Measurements from ENCODE around the gene DNASE1L1.

Gene DNASE1L1

DNA sequence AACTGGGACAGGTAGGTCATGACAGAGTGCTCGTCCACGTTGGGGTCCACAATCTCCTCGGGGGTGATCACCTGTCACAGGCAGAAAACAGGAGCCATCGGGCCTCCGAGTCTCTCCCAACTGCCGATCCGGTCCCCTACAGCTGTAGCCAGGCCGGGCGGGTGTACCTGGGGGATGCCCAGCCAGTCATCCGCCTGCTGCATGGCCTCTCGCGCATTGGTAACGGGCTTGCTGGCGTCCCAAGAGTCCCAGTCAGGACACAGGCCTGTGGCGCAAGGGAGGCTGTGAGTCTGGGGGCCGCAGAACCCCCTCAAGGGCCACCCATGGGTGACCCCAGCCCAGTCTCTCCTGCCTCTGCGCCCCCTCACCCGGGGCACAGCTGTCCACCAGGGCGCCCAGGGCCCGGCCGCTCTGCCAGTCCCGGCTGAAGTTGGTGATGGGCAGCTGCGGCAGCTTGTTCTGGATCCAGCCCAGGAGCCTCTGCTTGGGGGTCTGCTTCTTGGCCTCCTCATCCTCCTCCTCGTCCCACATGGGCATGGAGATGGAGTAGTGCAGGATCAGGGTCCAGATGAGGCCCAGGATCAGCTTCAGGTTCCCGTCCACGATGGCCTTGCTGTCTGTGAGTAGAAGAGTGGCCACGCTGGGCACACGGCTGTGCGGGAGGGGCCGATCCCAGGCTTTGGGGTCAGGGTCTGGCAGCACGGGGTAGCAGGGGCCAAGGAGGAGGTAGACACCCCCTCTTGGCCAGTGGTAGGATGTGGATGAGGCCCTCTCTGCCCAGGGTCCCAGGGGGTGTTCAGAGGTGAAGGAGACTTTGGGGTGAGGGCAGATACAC lies 41.4 kb downstream of the DNASE1L1 start:
- DNase-seq (ENCODE audit: low read depth in 2 of 2), result no peak

DNA sequence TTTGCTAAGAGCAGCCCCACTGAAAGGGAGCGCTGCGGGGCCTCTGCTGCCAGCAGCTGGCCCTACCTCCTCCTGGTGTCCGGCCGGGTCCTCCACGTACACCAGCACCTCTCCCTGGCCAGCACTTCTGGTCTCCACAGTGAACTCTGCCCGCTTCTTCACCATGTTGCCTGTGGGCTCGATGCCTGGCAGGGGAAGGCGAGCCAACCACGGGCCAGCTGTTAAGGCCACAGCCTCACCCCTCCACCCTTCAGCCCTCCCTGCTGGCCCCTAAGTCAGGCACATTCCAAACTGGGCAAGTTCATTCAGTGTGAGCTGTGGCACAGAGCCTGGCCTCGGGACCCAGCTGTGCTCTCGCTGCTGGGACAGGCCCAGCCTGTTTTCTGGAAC lies 42.4 kb downstream of the DNASE1L1 start:
- no peak for DNase-seq (ENCODE audit: low read depth in 2 of 2)

DNA sequence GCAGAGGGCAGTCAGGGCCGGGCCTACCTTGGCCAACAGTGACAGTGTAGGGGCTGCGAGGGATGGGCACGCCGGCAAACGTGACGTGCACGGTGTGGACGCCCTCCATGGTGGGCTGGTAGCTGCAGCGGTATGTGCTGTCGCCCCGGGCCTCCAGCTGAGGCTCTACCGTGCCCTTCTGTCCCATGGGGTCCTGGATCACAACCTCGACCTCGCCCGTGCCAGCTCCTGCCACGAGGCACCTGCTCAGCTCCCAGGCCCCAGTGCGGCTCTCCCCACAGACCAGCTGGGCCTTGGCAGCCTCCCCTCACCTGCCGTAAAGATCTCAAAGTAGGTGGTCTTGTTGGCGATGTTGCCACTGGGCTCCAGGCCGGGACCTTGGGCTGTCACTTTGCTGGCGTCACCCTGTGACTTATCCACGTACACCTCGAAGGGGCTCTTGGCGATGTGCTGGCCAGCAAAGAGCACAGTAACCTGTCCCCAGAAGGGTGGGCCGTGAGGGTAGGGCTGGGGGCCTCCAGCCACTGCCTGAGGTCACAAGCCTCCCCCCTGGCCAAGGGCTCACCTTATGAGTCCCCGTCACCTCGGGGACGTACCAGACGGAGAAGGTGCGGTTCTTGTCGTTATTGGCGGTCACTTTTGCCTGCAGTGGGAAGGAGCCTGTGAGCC lies 42.9 kb downstream of the DNASE1L1 start:
- DNase-seq (ENCODE audit: low read depth in 2 of 2), result no peak

DNA sequence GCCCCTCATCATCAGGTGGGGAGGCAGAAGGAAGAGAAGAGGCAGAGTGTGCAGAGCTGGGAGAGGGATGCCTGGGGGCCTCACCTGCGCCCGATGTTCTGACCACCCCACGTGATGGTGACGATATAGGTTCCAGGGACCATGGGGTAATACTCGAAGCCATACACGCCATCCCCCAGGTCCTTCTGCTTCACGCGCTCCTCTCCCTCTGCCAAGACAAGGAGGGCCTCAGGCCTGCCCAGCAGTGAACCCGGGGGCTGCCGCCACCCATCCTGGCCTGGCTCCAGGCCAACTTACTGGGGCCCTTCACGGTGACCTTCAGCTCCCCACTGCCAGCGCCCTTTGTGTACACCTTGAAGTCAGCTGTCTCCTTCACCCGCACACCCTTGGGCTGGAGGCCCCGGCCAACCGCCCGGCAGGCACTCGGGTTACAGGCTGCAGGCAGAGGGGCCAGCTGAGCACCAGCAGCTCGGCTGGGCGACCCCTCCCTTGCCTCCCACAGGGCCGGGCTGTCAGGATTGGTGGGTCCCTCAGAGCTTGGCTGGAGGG lies 43.9 kb downstream of the DNASE1L1 start:
- DNase-seq (ENCODE audit: low read depth in 2 of 2), result no peak

DNA sequence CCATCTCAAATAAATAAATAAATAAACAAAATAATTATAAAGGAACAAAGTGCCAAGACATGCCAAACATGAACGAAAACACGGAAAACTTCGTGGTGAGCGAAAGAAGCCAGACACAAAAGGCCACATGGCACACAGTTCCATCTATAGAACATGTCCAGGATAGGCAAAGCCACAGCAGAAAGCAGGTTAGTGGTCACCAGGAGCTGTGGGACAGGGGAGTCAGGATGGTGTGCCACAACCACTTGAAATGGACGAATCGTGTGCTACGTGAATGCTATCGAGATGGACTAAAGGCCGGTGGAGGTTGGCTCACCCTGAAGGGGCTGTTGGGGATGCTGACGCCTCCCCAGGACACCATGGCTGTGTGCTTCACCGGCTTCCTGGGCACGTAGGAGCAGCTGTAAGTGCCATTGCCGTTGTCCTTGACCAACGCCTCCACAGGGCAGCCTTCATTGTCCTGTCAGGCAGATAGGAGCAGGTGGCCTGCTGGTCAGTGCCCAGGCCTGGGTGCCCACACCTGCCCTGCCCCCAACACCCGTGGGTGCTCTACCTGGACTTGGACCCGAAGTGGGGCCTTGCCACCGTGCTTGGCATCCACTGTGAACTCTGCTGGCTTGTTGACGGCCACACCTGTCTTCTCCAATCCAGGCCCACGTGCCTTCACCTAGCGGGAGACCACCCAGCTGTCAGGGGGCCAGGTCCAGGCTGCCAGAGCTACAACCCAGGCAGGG lies 45.2 kb downstream of the DNASE1L1 start:
- DNase-seq (ENCODE audit: low read depth in 2 of 2), result no peak

DNA sequence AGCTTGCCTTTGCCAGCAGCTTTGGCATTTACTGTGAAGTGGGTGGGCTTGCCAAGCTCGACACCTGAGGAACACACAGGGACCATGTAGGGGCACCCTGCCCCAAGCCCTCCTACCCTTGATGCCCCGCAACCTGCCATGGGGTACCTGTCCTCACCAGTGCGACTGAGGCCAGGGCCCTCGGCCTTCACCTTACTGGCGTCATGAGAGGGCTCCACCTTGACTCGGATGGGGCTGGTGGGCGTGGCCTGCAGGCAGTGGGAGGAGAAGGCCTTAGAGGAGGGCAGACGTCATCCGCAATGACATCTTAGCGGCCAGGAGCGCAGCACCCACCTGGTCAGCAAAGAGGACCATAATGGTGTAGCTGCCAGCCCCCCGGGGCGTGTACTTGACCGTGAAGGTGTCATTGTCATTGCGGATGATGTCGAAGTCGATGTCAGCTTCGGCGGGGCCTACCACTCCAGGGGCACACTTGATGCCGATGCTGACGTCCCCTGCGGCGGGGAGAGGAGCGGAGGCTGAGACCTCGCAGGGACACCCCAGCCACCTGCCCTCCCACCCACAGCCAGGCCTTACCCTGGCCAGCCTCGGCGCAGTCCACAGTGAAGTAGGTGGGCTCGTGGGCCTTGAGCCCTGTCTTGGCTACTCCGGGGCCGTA lies 46.8 kb downstream of the DNASE1L1 start:
- no peak for DNase-seq (ENCODE audit: low read depth in 2 of 2)

DNA sequence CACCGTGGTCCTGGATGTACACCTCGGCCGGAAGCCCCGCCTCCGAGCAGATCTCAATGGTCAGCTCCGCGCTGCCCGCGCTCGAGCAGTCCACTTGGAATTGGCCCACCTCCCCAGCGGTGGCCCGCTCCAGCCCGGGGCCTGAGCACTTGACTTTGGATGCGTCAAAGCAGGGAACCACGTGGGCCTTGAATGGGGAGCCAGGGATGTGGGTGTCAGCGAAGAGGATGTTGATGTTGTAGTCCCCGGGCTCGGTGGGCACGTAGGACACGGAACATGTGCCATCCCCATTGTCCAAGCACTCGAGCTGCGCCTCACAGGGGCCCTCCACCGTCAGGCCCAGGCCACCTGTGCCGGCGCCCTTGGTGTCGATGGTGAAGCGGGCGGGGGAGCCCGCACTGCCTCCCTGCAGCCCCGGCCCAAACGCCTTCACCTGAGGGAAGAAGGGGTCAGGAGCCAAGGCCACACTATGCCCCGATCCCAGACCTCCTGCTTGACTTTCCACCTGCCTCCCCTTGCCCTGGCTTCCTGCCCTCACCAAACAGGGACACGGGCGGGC lies 48.8 kb downstream of the DNASE1L1 start:
- no peak for DNase-seq (ENCODE audit: low read depth in 2 of 2)

DNA sequence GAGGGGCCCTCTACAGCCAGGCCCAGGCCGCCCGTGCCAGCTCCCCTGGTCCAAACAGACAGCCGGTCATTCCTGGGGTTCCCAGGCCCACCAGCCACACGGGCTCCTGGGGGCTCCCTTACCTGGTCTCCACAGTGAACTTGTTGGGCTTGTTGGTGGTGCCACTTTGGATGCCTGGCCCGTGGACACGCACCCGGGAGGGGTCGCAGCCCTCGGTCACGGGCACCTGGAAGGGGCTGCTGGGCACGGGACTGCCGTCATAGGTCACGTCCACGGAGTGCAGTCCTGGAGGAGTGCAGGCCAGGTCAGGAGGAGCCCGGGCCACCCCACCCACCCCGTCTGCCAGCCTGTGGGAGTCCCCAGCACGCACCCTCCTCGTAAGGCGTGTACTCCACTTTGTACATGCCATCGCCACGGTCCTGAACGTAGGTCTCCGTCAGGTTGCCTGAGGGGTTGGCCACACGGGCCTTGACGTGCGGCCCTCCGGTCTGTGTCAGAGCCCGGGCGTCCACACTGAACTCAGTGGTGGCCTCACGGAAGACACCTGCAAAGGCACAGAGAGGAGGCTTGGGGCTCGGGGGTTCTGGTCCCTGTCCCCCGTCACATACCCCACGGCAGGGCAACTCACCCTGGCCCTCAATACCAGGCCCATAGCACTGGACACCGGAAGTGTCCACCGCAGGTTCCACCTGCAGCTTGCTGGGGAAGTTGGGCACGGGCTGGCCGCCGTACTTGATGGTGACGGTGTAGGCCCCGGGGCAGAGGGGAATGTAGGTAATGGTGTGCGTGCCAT lies 49.5 kb downstream of the DNASE1L1 start:
- no peak for DNase-seq (ENCODE audit: low read depth in 2 of 2)

DNA sequence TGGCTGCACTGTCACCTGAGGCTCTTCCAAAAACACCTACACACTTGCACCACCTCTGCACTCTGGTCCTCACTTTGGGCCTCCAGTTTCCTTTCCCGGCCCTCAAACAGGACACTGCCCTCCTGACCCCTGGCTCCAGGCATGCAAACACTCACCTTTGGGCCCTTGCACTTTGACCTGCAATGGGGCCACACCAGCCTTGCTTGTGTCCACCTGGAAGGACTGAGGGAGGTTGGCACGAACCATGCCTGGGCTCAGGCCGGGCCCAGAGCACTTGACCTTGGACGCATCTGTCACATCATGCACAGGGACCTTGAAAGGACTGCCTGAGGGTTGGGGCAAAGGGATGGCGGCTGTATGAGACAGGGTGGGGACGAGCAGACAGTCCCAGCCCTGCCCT lies 50.2 kb downstream of the DNASE1L1 start:
- DNase-seq (ENCODE audit: low read depth in 2 of 2), result no peak

DNA sequence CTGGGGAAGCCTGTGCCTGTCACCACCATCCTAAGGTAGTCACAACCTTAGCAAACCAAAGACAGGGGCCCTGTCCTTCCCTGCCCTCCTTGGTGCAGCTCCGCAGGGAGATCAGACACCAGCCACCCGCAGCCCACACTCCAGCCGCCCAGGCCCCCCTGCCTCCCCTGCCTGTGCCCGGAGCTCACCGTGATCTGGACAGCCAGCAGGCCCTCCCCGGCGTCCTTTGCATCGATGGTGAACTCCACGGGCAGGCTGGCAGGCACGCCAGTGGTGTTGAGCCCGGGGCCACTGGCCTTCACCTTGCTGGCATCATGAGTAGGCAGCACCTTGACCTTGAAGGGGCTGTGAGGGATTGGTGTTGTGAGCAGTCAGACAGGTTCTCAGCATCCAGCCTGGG lies 51.0 kb downstream of the DNASE1L1 start:
- DNase-seq (ENCODE audit: low read depth in 2 of 2), result no peak

DNA sequence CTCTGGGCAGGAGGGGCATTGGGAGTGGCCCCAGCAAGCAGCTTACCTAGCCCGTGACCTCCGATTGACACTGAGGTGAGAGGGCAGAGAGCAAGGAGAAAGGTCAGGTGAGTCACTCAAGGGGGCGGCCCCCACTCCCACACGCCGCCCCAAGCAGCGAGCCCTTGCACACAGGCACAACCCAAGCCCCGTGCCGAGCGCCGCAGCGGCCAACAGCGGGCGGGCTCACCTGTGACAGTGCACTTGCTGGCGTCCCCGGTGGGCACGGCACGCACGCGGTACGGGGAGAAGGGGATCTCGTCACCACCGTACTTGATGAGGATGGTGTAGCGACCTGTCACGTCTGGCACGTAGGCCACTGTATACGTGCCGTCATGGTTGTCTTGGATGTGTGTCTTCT lies 51.8 kb downstream of the DNASE1L1 start:
- no peak for DNase-seq (ENCODE audit: low read depth in 2 of 2)

DNA sequence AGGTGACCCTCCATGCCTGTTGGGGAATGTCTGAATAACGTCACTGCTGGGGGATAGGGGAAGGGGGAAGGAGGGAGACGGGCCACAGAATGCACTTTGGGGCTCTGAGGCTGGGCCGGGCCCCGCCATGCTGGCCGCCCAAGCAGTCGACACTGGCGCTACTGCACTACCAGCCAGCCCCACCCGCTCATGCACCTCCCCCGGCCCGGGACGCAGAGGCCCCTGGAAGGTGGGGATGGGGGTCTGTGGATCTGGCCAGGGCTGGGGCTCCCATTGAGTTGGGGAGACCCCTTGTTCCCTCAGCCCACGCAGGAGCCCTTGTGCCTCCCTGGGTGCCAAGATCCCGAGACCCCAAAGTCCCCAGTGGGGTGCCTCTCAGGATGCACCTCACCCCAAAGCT lies 52.5 kb downstream of the DNASE1L1 start:
- DNase-seq (ENCODE audit: low read depth in 2 of 2), result no peak

DNA sequence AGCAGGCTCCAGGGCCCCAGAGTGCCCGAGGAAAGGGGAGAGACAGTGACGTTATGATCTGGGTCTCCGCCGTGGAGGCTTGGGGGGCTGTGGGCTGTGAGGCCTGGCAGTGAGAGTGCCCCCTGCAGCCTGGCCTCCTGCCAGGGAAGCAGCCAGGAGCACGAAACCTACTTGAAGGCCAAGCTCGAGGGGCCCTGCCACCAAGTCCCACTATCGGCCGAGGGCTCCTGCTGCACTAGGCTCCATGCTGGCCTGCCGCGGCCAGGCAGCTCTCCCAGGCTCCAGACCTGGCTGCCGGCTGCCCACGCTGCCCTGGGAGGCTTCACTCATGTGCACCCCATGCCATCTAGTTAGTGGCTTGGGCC lies 53.3 kb downstream of the DNASE1L1 start:
- no peak for DNase-seq (ENCODE audit: low read depth in 2 of 2)

DNA sequence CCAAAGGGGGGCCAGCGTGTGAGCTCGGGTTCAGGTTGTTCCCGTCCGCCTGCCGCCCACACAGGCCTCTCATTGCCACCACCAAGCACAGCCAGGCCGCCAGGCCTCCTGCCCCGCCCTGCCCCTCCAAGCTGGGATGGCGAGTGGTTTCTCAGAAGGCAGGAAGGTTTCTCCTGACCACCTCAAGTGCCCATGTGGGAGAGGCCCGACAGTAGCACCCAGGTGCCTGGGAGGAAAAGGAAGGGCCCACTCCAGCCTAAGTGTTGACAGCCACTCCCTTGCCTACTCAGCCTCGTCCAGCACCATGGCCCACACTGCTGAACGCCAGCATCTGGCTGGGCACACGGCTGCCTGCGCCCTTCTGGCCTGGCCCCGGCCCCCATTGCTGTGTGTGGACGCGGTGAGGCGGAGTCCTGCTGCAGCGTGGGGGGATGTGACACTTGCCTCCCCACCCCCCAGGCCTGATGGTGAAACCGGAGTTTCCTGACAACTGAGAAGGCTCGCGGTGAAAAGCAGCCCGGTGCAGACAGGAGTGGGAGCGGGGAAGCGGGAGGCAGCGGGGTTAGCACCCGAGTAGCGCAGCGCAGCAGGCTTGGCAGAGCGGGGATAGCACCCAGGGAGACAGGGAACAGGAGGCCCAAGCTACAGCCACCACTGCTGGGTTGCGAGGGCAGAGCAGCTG lies 53.8 kb downstream of the DNASE1L1 start:
- DNase-seq (ENCODE audit: low read depth in 2 of 2), result no peak

DNA sequence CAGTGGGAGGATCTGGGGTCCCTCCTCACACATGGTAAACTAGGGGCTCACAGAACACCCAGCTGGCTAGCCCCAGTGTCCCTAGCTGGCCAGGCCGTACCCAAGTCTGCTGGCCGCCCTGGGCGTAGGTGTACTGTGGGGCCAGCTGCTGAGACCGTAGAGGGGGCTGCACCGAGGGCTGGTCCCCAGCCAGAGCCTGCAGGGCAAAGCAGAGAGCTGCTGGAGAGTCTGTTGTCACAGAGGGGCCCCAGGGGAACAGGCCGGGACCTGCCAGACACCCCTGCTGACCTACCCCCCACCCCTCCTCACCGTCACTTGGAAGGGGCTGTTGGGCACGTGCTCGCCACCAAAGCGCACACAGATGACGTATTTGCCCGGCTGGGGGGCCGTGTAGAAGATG lies 54.5 kb downstream of the DNASE1L1 start:
- DNase-seq (ENCODE audit: low read depth in 2 of 2), result no peak

DNA sequence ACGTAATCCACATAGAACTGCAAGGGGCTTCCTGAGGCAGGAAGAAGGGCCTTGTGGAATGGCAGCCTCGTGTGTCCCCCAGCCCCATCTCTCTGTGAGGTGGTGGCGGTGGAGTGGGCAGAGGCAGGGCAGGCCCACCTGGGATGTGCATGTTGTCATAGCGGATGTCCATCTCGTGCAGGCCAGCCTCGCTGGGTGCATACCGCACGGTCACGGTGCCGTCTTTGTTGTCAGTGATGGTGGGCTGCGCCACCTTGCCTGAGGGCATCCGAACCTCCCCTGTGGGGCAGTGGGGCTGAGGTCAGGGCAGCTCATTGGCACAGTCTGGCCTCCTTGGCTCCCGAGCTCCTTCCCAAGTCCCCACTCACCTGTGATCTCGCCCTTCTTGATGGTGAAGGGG lies 55.0 kb downstream of the DNASE1L1 start:
- no peak for DNase-seq (ENCODE audit: low read depth in 2 of 2)

DNA sequence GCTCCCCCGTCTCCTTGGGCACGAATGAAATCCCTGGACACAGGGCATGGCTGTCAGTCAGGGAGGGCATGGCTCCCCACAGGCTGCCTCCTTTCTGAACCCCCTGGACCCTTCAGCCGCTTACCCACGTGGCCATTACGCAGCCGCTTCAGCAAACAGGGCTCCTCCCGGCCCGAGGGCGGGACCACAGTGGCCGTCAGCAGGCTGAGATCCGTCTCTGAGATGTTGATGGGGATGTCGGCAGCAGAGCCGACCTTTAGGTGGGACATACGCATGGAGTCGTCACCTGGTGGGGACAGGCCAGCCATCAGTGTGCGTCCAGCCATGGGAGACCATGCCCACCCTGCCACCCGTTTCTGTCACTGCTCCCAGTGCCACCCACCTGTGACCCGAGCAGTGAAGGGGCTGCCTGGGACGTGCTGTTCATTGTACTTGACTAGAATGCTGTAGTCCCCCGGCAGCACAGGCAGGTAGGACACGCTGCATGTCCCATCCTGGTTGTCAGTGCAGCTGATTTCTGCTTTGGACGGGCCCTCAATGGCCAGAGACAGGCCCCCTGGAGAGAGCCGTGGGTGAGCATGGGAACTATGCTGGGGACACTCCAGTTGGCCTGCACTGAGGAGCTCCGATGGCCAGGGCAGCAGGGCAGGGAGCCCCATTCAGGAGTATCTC lies 55.7 kb downstream of the DNASE1L1 start:
- no peak for DNase-seq (ENCODE audit: low read depth in 2 of 2)

DNA sequence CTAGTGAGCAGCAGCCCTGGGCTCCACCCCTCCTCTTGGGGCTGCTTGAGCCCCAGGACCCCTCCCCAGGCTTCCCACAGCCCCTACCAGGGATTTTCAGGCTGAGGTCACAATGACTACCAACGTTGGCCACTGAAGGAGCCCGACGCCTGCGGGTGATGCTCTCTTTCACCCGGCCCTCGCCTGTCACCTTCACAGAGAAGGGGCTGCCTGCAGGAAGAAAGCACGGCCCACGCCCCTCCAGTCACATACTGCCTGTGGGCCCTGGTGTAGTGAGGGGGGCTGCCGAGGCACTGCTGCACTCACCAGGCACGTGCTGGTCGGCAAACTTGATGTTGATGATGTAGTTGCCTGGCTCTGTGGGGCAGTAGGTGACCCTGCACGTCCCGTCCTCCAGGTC lies 56.6 kb downstream of the DNASE1L1 start:
- DNase-seq (ENCODE audit: low read depth in 2 of 2), result no peak

DNA sequence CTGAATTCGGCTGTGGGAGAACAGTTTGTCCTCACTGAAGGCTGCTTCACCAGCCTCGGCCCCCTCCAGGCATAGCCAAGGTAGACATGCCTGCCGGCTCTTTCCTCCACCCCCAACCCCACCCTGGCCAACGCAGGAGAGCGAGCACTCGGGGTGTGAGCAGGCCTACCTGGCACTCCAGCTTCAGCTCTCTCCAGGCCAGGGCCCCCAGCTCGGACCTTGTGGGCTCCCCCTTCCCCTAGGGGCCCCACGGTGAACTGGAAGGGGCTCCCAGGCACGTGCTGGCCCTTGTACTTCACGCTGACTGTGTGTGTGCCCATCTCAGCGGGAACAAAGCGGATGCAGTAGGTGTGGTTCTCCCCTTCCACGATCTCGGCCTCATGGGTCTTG lies 57.0 kb downstream of the DNASE1L1 start:
- no peak for DNase-seq (ENCODE audit: low read depth in 2 of 2)

Measured in stimulated activated CD8-positive, alpha-beta memory T cell treated with anti-CD3 and anti-CD28 coated beads, Interleukin-2, amount 100 ng/mL, for 48 hours (primary cell).